Sigmoid colon (tissue), 4 donors: Measurements from ENCODE around the gene GNG11.

ENCODE experiments used
- CTCF ChIP-seq, 4 experiments: fragments of 450-650 bp in 3 of 4; fragments of 200-600 bp in 1 of 4; IDR thresholded peaks; one replicate each; pipeline ENCODE4 v1.5.1; 2016 to 2019; ENCODE audit warnings: antibody characterized with exemption in 4 of 4, mild to moderate bottlenecking in 3 of 4, moderate library complexity in 2 of 4
- EP300 ChIP-seq, 4 donors: sonication (generic); formaldehyde crosslinking; IDR thresholded peaks; one replicate each; pipeline ENCODE4 v1.6.1; 2017; ENCODE audit warnings: antibody characterized with exemption in 4 of 4

GRCh38 chr7:93894966-93895640 is 26.4 kb upstream of the GNG11 start:
- TF ChIP-seq CTCF (IDR thresholded peaks at IDR 0.05) (no peak), EP300 (IDR thresholded peaks at IDR 0.05) (no peak)
